Hepatic stellate cell (primary cell): ENCODE measurements around the gene ASIC2.

Source experiments
- DNase-seq: peaks from one replicate; pipeline ENCODE4 v3.0.0; 2011; ENCODE audit warnings: low spot score

The ASIC2 gene

DNA sequence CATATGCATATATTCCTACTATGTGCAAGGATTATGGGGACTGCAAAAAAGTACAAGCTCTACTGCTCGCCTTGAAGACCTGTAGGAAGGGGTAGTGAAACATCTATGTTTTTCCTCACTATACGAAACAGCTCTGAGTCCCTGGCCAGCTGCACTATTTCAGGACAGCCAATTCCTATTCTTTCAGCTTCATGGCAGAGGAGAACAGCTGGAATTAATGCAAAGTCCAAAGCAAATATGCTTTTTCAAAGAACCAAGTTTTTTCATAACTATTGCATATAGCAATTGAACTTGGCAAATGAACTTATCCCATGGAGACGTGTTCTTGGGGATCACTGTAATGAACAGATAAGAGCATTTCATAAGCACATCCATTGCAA is 179.1 kb downstream of the ASIC2 start:
- no peak for DNase-seq

DNA sequence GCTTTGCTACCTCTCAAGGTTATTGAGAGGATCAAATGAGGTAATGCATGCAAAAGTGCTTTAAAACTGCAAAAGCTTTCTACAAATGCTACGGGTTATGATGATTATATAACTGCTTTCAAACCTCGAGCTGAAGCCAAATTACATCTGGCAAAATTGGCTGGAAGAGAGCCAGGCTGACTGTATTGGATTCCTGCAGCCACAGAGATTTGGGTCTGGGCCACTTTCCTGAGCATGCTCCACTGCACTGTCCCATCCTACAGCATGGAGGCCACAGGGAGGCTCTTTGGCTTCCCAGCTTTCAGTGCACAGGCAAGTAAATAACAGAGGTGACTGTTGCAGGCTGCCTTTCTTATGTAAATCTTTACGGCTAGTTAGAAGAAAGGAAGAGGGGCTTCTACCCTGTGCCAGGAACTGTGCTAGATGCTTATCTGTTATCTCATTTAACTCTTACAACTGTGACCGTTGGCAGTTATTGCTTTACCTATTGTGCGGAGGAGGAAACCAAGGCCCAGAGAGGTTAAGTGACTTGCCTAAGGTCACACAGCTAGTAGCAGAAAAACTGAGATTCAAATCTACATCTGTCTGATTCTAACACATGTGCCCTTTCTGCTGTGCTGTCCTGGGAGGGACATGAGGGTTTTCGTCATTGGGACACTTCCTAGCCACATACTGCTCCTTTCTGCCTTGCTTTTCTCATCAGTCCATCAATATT is 179.7 kb downstream of the ASIC2 start:
- no peak for DNase-seq

DNA sequence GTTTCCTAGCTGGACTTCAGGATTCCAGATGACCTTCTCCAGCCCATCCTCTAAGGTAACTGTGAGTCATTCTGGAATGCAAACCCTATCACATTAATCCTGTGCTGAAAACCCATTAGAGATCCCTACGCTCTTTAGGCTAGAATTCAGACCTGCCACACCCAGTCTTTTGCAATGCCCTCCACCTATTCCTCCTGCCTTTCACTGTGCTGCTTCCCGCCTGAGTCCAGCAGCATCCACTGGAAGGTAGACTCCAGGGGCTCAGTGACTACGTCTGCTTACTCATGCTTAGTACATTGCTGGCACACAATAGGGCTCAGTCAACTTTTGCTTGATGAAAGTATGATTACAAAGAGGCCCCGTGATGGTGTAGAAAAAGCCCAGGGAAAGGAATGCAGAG is 180.3 kb downstream of the ASIC2 start:
- DNase-seq, result no peak

DNA sequence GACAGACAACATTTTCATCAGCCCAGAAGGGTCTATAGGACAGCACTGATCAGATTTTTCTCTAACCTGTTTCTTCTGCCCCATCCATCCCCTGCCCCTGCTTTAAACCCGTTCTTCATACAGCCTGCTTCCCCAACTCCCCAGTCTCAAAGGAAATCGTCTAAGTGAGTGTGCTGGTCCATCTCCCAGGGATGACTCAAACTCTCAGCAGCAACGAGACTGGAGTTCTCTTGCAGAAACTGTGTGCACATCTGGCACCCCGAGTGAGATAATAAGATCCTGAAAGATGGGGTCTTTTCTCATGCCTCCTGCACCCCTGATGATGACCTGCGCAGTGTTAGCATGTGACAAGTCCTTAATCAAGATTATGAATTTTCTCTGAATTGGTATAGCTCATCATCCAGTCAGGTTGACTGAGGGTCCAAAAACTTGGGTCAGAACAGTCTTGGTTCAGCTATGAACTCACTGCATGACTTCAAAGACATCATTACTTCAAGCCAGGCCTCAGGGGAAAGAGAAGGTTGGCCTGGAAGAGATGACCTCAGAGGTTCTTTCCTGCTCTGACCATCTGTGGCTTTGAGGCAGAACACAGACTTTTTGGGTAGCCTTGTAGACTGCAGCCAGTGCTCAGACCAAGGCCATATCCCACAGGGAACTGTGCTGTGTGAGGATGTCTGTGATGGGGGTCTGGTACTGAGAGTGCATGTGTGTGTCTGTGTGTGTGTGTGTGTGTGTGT is 183.6 kb downstream of the ASIC2 start:
- DNase-seq, result no peak

DNA sequence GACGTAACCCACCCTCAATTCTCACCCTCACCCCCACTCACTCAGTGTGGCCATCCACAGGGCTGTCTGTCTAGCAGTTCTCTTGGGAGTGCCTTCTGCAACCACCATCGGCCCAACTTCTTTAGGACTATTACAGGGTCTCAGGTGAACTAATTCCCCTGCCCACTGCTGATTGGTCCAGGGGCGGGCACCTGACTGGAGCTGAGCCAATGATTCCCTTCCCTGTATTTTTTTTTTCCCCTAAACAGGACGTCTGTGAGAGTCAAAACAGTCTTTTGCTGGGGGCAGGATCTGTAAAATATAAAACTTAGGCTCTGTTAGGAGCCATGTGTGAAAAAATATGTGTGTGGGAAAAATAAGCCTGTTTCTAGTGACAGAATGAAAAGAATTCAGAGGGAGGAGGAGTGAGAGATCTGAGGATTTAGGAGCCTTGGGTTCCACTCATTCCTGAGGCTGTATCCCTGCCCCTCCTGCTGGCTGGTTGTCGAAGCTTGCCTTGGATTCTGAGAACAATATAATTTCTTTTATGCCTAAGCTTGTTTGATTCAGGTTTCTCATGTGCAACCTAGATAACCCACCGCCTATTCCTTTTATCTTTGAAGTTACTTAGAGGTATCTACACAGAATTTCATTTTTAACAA is 186.4 kb downstream of the ASIC2 start:
- no peak for DNase-seq

DNA sequence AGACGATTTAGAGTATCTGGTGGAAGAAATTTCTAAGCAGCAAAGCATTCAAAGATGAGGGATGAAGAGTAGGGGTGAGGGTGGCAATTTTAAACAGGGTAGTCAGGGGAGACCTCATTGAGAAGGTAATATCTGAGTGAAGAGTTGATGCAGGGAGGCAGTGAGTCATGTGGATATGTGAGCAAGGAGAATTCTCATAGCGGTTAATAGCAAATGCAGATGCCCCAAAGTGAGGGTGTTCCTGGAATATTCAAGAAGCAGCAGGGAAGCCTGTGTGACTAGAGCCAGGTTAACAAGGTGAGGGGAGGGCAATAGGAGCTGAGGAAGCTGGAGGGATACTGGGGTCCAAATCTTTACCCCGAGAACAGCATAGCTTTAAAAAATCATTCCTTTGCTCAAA is 187.2 kb downstream of the ASIC2 start:
- DNase-seq, result no peak

DNA sequence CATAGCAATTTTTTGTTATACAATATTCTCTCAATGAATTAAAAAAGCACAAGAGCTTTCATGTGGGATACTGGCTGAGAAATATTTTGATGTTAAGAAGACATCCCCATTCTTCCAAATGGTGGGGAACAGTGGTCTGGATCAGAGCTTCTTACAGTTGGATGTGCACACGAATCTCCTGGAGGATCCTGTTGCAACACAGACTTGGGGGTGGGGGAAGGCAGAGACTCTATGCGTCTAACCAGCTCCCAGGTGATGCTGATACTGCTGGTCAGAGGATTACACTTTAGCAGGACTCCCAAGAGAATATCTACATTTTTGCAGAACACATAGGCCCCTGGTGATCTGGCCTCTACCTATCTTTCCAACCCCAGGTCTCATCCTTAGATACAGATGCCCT is 193.2 kb downstream of the ASIC2 start:
- no peak for DNase-seq

DNA sequence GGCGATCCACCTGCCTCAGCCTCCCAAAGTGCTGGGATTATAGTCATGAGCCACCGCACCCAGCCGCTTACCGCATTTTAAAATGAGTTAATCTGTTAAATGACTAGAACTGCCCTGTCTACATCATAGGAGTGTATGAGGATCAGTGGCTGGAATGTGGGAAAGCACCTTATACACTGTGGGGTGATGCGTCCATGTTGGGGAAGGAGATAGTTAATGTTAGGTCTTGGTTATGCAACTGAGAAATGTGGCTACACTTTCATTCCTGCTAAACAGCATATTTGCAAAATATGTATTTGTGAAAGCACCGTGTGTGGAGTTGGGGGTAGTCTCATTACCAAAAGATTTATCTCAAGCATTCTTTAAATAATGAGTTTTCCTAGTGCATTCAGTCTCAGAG is 193.8 kb downstream of the ASIC2 start:
- no peak for DNase-seq

DNA sequence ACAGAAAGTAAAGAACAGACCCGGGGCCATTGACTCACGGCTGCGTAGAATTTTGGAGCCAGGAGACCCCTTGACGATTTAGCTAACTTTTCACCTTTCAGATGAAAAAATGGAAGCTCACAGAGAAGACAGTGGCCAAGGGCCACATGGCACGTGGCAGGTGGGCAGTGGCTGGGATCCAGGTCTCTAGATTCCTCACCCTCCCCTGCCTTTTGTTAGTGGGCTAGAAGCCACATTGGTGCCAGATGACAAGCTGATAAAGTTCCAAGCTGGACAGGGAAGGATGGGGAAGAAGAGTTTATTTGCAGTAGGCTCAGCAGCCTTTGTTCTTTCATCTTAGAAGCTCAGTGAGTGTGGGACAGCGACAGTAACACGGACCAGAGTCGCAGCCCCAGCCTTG is 195.7 kb downstream of the ASIC2 start:
- no peak for DNase-seq

DNA sequence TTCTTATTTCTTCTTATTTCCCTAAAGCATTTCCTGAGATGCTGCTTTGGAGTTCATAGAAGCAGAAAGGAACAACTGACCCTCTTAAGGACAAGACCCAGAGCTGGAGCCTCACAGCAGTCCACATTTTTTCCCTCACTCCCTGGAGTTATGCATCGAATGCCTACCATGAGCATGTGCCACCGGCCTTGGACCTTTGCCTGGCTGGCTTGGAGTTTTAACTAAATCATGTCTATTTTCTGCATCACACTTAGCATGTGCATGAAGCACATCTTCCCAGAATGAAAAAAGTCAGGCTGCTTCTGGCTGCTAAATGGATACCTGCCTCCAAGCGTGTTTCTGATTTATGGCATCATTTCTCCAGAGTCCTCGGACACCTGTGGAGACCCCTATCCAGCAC is 196.9 kb downstream of the ASIC2 start:
- DNase-seq, result no peak

DNA sequence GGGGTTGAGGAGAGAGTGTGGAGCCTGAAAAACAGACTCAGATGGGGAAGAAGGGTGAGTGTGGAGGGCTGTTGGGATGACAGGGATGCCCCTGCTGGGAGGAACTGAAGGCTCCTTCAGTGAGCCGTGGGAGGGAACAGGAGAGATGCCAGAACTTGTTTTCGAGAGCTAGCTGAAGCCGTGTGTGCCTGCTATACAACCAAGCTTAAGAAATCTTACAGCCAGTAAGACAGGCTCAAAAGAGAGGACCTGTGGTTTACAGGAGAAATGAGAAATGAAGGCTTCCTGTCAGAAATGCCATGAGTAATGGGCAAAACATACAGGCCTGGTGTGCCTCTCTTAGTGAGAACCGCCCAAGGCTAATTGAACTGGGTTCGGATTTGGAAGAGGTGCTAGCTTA is 201.8 kb downstream of the ASIC2 start:
- DNase-seq, result no peak

DNA sequence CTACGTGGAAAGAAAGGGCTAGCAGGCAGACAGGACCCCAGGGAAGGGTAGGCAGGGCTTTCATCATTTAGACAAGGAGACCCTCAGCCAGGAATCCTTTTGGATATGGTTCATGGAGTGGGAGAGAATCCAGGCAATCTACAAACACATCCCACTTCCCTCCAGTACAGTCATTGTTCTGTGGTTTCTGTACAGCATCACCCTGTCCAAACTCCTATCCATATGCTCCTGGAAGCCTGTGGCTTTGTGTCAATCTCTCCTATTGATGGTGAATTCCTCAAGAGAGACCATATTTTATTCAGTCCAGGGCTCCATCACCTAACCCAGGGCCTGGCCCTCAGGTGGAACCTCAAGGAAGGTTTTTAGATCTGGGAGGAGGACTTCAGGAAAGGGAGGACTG is 202.3 kb downstream of the ASIC2 start:
- no peak for DNase-seq

DNA sequence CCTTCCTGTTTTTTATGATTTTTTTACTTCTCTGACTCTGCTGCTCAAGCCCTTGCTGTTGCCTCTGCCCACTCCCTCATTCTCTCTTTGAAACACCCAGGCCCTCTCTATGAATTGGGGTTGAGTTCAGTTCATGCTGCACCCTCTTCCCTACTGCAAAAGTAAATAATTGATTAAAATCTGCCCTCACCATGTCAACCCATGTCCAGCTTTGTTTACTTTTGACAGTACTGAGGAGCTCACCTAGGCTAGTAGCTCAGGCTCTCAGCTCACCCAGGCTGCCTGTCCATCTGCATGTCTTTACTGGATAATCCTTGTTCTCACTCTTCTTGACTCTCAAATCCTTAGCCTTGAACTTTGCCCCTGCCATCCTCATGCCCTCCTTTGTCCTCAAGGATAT is 206.2 kb downstream of the ASIC2 start:
- DNase-seq, result no peak

DNA sequence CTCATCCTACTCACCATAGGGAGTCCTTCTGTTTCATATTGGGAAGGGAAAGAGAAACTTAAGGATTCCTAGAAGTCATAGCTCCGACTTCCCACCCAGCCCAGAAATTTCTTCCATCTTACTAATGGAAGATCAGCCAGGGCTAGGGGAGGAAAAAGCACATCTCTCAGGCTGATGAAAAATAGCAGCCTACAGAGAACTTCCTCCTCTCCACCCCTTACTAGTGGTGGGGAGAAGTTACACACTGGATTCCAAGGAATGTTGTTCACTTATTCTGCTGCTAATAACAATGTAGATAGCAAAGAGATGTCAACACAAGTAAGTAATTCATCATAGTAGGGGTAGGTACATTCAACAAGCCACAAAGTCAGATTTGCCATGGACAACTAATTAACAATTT is 207.1 kb downstream of the ASIC2 start:
- no peak for DNase-seq

DNA sequence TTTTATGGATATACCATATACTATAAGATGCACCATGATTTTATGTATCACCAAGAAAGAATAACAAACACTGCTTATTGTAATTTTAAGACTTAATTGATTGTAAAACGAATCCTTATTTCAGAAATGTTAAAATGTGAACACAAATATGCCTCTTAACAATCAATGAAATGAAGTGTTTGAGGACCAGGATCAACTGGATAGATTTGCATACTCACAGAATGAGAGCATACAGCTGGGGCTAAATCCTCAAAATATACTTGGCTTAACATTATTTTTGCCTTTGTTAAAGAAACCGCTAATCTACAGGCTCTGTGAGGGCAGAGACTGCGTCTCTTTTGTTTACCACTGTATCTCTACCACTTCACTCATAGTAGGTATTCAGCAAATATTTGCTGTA is 207.8 kb downstream of the ASIC2 start:
- no peak for DNase-seq

DNA sequence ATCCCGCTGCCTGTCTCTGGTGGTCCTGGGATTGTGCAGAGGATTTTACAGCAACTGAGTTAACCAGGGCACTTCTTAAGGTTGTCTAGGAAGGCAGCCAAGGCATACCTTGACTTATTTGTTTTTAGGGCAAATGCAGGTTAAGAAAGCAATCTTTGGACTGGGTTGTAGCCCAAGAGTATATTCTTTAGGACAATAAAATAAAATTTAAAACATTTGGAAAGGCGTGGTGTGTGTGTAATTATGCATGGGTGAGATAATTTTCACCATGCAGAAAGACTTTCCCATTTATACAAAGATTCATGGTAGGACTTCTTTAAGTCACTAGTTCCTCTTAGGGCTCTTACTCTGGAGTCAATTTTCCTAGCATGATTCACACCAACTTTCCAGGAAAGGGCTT is 208.3 kb downstream of the ASIC2 start:
- DNase-seq, result no peak

DNA sequence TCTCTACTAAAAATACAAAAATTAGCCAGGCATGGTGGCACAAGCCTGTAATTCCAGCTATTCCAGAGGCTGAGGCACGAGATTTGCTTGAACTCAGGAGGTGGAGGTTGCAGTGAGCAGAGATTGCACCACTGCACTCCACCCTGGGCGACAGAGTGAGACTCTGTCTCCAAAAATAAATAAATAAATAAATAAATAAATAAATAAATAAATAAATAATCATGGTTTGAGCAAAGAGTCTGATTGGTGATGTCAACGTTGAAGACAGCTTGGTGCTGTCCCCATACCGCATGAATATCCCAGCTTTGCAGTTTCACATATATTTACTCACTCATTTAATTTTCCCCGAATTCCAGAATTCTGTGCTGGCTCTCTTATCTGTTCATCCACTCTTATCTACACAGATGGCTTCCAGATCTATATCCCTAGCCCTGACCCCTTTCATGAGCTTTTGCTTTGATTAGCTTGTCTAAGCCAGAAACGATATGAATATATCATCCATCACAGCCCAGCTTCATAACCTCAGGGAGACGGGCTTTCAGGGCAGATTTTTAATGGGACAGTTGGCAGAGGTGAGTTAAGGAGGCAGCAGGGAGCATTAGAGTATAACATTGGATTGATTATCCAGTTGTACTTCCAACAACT is 210.4 kb downstream of the ASIC2 start:
- DNase-seq, result no peak

DNA sequence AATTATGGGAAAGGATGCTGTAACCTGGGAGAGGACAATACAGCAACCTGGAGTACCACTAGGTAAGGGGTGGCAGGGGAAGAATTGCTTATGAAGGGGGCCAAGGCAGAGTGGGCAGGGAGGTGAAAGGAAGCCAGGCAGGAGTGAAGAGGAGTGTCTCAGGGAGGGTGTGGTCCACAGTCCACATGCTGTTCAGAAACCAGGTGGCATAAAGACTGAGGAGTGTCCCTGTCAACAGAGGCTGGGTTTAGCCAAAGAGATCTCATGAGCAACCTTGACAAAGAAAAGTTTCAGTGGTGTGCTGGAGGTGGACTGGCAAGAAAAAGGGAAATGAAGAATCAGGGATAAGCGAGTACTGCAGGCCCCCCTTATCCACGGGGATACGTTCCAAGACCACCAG is 213.0 kb downstream of the ASIC2 start:
- DNase-seq, result no peak

DNA sequence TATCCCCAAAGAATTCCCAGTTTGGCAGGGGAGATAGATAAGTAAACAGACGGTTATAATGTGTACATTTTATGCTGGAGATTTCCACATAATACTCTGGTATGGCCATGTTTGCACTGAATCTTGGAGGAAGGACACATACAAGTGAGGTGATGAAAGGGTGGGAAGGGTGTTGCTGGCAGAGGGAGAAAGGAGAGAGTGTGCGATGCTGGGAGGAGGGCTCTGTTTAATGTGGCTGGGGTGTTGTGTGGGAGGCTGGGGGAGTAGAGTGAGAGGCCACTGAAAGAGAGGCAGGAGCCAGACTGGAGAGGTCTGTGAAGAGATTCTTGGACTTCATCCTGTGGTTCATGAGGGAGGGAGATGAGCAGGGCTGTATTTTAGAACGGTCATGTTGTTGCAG is 213.9 kb downstream of the ASIC2 start:
- DNase-seq, result no peak

DNA sequence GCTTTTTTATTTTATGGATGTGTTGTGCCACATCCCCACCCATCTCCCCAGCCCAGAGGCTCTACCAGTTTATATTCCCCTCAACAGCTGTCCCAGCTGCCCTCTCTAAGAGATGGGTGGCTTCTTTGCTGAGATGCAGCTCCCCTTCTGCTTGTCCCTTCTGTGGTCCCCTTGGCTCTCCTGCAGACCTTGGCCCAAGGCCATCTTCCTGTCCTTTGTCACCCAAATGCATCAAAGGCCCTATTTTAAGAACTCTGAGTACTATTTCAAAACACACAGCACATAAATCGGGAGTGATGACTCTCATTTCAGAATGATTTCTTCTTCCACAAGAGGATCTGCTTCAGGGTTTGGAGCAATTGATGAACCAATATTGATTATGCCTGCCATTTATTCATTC is 216.1 kb downstream of the ASIC2 start:
- no peak for DNase-seq

DNA sequence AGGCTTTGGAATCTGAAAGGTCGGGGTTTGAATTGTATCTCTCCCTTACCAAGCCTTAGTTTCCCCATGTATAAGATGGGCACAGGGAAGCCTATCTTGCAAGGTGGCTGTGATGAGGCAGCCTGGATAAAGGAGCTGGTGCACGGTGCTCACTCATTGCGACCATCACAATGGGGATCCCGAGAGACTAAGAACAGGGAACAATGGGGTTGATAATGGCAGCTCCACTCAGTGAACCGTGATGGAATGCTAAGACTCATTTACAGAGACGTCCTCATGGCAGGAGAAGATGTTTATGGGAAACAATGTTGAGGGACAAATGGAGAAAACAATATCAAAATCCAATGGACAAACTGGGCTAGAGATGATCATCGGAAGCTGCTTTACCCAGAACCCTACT is 219.7 kb downstream of the ASIC2 start:
- DNase-seq, result no peak

DNA sequence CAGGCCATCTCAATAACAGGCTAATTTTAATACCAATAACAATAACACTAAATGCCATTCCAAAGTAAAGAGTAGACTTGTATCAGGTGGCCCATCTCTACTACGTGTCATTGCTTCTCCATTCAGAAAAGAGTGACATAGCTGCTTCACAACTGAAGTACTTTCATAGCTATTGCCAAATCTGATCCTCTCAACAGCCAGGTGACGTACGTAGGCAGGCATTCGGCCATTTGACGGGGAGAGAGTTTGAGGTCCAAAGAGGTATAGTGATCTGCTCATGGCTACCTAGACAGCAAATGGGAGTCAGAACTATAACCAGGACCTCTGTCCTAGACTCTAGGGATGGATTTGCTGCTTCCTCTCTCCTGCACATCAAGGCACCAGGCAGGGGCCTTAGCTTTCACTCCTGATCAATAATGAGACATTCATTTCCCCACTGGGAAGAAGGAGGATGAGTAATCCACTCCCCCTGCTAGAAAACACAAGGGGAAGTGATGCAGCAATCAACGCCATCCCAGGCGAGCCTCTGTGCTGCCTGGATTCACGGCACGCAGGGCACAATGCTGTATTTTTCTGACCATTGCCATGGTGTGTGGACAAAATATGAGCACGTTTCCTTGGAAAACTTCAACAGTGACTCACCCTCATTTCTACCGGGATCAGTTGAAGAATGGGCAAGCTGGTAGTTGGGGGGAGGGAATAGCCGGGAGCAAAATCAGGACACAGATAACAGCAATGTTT is 220.5 kb downstream of the ASIC2 start:
- DNase-seq, result no peak
